DMS114 treated with DMSO at 0.1 percent for 48 hours (cell line): ENCODE measurements around the gene ADAMTS4.
"Not testable (repeated sequence)": the region's sequence is repeated elsewhere in the genome, so short reads cannot be mapped to it uniquely, and the experiment has no call there.

Experiments
- DNase-seq: peaks from one replicate; lab custom pipeline; 2025; ENCODE audit not compliant: unreplicated experiment; lab: John Stamatoyannopoulos, UW

The ADAMTS4 gene, protein sequence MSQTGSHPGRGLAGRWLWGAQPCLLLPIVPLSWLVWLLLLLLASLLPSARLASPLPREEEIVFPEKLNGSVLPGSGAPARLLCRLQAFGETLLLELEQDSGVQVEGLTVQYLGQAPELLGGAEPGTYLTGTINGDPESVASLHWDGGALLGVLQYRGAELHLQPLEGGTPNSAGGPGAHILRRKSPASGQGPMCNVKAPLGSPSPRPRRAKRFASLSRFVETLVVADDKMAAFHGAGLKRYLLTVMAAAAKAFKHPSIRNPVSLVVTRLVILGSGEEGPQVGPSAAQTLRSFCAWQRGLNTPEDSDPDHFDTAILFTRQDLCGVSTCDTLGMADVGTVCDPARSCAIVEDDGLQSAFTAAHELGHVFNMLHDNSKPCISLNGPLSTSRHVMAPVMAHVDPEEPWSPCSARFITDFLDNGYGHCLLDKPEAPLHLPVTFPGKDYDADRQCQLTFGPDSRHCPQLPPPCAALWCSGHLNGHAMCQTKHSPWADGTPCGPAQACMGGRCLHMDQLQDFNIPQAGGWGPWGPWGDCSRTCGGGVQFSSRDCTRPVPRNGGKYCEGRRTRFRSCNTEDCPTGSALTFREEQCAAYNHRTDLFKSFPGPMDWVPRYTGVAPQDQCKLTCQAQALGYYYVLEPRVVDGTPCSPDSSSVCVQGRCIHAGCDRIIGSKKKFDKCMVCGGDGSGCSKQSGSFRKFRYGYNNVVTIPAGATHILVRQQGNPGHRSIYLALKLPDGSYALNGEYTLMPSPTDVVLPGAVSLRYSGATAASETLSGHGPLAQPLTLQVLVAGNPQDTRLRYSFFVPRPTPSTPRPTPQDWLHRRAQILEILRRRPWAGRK

DNA sequence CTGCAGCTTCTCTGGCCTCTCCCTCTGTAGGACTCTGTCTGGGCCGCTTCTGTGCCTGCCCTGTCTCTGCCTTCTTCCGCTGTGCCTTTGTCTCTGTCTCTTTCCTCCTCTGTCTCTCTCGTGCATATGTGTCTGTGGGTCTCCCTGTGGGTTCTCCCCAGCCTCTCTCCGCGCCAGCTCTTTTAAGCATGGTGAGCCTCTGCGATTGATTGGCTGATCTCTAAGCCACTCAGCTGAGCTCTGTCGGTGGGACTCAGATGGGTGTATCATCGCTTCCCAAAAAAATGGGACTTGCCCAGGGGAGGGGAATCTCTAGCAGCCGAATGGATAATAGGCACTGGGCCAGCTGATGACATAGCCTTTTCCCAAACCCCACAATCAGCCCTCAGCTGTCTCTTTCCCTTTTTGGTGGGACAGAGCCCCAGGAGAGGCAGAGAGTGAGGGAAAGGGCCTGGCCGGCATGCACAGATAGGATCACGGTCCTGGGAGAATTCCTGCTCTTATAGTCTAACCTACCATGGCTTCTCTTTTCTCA lies at the start of gene ADAMTS4:
TSS of gene ADAMTS4 (minus strand) at position 158 of the 535 bp plus-strand sequence. CDS start 427 bp downstream, outside the sequence.
- DNase-seq: no peak

DNA sequence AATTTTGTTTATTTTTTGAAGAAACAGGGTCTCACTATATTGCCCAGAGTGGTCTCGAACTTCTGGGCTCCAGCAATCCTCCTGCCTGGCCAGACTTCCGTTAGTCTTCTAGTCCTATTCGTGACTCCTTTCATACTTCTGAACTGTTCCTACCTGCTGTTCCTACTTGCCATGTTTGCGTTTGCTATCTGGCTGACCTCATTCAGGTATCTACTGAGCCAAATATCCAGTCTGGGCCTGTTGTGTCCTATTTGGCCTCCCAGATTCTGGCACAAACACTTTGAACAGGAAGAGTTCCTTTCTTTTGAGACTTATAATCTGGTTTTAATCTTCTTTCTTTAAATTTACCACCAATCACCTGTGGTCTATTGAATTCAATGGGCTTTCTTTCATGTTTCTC lies 46.0 kb upstream of the ADAMTS4 start:
- no peak for DNase-seq

DNA sequence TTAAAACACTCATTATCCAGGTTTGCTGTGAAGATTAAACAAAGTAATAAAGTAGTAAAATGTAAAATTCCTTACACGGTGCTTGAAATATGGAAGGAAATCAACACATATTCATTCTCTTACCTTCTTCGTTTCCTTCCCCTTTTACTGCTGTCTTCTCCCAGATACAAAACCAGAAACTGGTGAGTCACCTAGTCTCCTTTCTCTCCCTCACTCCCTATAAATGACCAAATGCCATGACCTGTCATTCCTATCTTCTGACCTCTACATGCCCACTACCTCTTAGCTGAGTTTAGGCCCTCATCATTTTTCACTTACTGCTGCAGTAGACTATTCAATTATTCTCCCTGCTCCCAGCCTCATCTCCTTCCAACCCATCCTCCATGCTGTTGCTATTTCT lies 43.5 kb upstream of the ADAMTS4 start:
- DNase-seq: no peak

DNA sequence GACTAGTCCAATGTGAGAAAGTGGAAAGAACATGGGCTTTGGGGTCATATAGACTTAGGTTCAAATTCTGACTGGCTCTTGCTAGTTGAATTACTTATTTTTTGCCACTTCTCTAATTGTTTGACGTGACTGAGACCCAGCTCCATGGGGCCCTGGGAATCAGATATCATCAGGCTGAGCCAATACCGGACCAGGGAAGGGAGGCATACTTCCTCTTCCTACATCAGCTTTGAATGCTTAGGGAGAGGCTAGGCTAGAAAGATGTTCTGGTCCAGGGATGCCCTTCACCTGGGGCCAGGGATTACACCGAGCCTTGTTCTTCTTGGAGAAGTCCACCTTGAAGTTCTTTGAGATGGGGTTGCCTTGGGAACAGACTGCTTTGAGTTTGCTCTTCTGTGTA lies 42.8 kb upstream of the ADAMTS4 start:
- DNase-seq: no peak

DNA sequence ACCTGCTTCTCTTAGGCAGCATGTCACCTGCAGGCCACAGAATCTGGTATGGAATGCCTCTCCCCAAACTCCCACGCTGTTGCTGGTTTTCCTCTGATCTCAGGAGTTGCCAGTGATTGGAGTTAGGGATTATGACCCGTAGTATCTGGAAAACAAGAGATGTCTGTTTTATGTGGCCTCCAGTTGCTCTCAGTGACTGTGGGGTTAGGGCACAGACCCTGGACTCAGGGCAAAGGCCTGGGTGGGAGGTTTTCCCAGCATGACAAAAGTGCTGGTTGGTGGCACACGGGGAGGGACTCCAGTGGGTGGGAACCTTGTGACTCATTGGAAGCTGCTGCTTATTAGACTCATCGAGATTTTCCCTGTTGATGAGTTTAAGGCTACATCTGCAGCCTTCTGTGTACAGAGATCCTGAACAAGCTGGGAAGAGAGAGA lies 39.2 kb upstream of the ADAMTS4 start, which contains the start of gene NR1I3:
TSS of gene NR1I3 (minus strand) at position 165 of the 435 bp plus-strand sequence. CDS start 1,638 bp downstream, outside the sequence.
- no peak for DNase-seq

DNA sequence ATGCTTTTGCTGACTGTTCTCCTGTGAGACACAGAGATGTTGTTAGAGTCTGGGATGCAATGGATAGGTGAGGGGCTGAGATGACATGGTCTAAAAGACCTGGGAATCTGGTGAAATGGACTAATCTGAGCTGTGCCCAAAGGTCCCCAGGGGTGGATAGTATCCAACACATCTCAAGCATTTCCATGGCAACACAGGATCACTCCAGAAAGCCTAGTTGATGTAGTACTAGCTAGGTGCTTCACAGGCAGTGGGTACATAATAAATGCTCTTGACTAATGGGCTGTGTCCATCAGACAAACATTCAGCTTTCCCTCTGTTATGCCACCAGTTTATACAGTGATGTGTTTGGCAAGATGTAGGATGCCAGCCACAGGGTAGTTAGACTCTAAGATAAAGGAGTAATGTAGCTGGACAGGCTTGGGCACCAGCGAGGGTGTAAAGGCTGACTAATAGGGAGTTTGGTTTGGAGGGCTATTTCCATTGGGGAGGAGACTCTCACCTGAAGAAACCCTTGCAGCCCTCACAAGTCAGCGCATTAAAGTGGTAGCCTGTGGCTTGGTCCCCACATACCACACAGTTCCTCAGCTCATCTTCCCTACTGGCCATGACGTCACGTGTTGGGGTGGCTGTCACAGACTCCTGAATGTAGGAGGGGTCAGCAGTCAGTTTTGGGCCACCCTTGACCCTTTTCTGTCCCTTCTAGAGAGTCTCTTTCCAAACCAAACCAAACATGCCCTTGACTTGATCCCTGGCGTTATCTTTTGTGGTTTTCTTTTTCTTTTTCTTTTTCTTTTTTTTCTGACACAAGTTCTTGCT lies 37.3 kb upstream of the ADAMTS4 start:
- no peak for DNase-seq

DNA sequence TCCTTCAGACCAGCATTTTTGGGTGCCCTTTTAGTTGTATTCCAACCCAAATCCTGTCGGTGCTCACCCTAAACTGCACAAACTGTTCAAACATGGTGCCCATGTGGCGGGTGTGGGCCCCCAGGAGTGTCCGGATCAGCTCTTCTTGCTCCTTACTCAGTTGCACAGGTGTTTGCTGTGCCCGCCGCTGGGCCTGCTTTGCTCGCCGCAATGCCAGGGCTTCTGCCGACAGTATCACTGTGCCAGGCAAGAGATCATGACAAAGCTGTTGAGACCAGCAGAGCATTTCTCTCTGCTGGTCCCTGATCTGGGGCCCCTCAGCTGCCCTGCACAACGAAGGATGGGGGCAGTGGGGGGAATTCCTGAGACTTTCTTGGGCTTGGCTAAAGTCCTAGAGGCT lies 34.2 kb upstream of the ADAMTS4 start:
- no peak for DNase-seq

DNA sequence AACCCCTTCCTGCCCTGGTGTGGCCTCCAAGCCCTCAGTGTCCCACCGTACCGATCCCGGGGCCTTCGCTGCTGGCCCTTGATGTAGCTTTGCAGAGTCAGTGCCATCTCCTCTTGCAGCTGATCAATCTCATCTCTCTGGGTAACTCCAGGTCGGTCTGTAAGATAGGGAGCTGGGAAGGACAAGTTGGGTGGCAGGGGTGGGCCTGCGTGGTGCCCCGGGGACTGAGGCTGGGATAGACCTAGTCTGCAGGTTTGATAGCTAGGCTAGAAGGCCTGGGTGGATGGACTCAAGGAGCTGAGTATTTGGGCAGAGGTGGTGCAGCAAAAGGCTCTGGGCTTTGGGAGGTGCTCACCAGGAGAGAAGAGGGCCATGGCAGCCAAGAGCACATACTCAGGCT lies 31.9 kb upstream of the ADAMTS4 start:
- no peak for DNase-seq

DNA sequence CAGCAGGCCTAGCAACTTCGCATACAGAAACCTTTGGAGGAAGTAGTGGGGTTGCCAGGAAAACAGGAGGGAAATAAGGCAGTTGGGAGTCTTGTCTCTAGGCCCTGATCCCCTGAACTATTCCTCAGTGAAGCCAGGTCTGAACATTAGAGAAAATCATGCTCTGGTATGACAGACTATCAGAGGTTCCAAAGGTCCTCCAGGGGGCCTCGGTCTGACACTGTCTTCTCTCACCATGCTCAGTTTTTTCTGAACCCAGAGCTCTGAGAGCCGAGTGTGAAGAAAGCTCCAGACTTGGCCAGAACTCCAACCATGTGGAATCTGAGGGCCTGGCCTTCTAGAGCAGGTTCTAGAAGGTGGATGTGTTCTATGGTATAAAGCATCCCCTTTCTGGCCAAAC lies 31.0 kb upstream of the ADAMTS4 start:
- DNase-seq: no peak

DNA sequence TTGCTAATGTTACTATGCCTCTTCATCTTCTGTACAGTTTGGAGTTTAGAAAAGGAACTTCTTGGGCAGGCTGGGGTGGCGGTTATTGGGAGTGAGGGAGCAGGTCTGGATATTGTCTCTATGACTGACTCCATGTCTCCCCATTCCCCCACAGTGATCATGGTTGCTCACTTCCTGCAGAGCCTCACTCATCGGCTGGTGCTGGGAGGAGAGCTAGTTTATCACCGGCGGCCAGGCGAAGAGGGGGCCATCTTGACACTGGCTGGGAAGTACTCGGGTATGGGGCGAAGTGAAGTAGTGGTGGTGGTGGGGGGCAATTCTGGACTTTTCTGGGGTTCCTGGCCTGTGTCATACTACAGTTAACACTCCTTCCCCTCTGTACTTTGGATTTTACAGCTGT lies 29.2 kb upstream of the ADAMTS4 start:
- no peak for DNase-seq

DNA sequence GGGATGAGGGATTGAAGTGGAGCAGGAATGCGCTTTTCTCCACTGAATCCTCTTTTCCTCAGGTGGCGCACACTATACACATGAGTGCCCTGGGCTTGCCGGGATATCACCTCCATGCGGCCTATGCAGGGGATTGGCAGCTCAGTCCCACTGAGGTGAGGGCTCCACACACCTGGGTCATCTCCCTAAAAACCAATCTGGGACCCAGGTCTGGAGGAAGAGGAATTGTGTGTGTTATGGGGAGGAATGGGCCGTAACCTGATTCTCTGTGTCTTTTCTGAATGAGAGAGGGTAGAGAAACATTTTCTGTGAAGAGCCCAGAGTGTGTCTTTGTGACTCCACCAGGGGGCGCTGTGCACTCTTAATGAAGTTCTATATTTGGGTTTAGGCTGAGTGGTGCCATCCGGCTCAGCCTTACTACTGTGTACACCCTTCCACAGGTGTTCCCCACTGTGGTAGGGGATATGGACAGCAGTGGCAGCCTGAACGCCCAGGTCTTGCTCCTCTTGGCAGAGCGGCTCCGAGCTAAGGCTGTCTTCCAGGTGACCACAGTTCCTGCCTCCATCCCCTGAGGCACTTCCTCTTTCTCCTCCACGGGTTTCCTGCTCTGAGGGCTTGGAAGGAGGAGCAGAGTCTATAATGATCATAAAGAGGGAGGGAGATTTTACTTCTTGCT lies 28.5 kb upstream of the ADAMTS4 start:
- peak; percentile 82 for DNase-seq

DNA sequence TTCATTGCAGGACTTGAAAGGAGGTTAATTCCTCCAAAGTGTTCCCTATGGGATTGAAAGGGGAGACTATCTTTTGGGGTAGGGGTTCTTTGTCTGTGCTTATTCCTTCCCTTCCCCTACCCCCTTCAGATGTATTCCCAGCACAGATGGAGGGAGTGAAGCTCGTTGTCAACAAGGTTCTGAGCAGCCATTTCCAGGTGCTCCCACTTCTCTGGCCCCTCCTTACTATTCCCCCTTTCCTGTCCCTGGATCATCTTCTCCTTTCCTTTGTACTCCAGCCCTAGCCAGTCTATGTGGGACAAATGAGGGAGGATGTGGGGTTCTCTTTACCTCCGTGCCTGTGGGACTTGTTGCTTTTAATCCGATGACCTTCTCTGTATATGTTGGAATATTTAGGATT lies 27.9 kb upstream of the ADAMTS4 start:
- no peak for DNase-seq

DNA sequence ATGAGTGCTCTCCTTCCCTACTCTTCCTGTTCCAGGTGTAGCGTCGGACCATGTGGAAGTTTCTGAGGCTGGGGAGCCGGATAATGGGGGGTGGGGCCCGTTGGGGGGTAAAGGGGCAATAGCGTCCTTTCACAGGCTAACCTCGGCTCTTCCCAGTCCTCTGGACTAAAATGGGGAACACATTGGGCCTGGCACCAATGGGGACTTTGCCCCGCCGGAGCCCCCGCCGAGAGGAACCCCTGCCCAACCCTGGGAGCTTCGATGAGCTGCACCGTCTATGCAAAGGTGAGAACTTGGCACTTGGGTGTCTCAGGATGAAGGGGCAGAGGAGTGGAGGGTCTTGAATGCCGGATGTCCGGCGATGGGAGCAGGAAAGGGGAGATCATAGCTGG lies 27.5 kb upstream of the ADAMTS4 start:
- no peak for DNase-seq

DNA sequence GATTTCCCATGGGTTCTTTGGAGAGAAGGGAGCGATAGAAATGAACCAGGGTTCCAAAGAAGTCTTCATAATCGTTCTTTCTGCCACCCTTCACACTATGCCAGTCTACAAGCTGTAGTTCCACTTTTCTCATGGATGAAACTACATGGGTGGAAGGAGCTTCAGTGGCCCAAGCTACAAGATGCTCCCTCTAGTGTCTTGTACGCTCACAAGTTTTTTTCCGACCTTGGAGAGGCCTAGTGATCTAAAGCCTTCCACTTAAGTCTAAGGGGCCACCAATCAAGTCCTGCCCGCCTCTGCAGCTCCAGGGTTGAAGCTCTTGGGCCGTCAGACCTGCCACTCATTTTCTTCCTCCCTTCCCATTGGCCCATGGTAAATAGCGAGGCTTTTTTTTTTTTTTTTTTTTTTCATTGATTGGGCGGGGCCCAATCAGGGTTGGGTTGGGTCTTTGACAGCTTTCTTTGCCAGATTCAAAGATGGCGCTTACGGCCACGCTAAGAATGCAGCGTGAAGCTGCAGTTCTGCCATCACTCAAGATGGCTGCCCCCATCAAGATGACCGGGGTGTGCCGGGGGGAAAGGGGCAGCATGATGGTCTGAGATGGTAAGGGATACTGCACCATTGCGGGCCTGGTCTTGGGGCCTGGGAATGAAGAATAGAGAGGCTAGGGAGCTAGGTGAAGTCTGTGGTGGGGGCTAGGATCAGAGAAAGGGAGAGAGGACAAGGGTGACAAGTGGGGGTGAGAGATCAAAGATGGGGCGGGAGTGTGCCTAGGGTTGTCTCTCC lies 26.9 kb upstream of the ADAMTS4 start, which contains the start of gene TOMM40L:
TSS of gene TOMM40L (plus strand) at position 527 of the 786 bp plus-strand sequence. CDS start 430 bp downstream, outside the sequence.
- DNase-seq: peak; percentile 99

DNA sequence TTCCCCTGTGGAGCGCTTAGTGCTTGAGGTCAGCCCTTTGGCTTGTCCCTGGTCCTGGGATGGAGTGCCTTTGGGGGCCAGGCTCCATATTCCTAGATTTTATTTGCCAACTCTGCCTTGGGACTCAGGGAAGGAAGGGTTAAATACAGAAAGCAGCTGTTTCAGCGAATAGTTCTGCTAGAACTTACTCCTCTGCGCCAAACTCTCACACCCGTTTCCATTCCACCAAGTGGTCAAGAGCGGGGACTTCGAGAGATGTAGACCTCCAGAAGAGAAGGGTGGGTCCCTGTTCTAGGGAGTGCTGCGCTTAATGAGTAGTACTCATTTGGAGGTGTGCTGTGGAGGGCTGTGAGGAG lies 26.3 kb upstream of the ADAMTS4 start:
- DNase-seq: no peak

DNA sequence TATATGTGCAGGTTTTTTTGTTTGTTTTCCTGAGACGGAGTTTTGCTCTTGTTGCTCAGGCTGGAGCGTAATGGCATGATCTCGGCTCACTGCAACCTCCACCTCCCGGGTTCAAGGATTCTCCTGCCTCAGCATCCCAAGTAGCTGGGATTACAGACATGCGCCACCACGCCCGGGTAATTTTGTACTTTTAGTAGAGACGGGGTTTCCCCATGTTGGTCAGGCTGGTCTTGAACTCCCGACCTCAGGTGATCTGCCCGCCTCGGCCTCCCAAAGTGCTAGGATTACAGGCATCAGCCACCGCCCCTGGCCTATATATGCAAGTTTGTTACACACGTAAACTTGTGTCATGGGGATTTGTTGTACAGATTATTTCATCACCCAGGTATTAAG lies 25.8 kb upstream of the ADAMTS4 start:
- not testable (repeated sequence) for DNase-seq

DNA sequence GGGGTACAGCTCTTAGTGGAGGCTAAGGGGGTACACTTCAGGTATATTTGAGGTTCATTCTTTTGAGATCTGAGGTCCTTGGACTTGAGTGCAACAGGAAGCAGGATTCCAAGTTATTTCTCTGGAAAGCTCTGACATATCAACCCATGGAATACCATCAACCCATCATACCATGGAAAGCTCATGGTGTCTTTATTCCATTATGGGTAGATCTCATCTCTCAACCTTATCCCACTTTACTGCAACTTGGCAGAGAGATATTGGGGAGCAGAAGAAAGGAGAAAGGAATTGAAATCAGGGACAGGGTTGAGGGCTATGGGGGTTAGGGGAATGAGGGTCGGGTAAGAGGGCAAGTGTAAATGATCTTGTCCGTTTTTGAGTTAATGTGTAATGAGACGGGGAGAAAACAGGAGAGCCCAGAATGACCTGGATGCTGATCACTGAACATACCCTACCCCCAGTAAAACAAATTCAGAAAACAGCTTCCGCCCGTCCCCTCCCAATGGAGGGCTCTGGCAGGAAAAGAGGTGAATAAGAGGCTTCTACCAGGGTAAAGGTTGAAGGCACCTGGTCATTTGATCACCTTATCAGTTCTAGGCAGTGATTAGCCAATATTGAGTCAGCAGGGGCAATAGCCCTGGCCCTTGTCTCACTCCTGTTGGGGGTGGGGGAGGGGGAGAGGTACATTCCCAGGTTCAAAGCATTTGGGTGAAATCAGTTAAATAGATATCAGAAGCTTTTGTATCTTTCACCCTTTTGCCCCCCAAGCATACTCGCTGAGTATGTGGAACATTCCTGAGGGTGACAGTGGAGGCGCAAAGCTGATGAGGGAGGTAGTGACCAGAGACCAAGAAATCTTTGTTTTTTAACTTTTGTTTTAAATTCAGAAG lies 25.2 kb upstream of the ADAMTS4 start:
- no peak for DNase-seq

DNA sequence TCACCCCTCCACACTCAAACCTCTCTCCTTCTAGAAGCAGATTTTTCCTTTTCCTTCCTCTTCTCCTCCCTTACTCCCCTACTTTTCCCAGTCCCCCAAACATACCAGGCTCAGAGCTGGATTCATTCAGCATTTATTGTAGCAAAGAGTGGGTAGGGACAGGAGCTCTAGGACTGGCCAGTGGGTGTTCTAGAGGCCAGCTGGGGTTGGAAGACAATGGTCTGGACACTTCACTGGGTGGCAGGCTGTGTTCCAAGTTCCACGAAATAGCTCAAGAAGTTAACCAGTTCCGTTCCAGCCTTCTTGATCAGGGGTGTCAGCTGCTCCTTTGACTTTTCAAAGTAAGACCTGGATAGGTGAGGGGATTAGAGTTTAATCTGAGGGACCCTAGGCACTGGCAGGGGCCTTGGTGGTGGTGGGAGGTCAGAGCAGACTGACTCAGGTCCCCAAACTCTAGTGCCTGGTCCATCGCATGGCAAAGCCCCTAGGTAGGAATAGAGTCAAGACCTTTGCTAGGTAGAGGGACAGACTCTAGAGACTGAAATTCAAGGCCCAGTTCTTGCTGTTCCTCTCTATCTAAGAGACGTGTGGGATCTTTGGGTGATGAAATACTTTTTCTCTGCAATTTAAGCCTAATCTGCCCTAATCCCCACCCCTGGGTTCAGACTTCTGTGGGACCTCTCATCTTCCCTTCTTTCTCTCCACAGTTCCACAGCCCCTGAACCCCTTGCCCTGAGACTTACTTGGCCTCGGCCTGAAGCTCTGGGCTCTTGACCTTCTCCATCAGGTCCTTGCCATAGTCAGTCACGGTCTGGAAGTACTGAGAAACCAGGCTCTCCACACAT lies 23.5 kb upstream of the ADAMTS4 start:
- DNase-seq: no peak
